SK-N-SH (cell line): Measurements from ENCODE around the gene CLMN.

Experiments used
- CHD2 ChIP-seq: fragments of 150-350 bp; IDR thresholded peaks from 2 replicates; pipeline ENCODE4 v1.6.1; 2018; ENCODE audit warnings: low read length; ENCODE audit not compliant: partially characterized antibody
- CTCF ChIP-seq: fragments of 200-600 bp; sonication (generic); IDR thresholded peaks from 2 replicates; pipeline ENCODE4 v1.6.1; 2017; ENCODE audit warnings: antibody characterized with exemption, mild to moderate bottlenecking, moderate library complexity
- EZH2phosphoT487 ChIP-seq: fragments of 200-600 bp; sonication (generic); IDR thresholded peaks from 2 replicates; pipeline ENCODE4 v1.6.1; 2017; ENCODE audit warnings: low read depth, mixed run types, mild to moderate bottlenecking, antibody characterized with exemption, moderate library complexity, borderline replicate concordance
- POLR2AphosphoS5 ChIP-seq: IDR thresholded peaks from 2 replicates; pipeline ENCODE4 v1.6.1; 2012; ENCODE audit warnings: low read depth, low read length
- RAD21 ChIP-seq: IDR thresholded peaks from 2 replicates; pipeline ENCODE4 v1.6.1; 2012; ENCODE audit warnings: mild to moderate bottlenecking, low read length
- REST ChIP-seq: IDR thresholded peaks from 2 replicates; pipeline ENCODE4 v1.6.1; 2012; ENCODE audit warnings: mild to moderate bottlenecking, low read depth, low read length, moderate library complexity
- RXRA ChIP-seq: IDR thresholded peaks from 2 replicates; pipeline ENCODE4 v1.4.0; 2012; ENCODE audit warnings: low read depth, mild to moderate bottlenecking, borderline replicate concordance
- USF1 ChIP-seq: IDR thresholded peaks from 2 replicates; pipeline ENCODE4 v1.4.0; 2012; ENCODE audit warnings: low read depth, borderline replicate concordance
- USF2 ChIP-seq: fragments of 150-350 bp; IDR thresholded peaks from 2 replicates; pipeline ENCODE4 v1.6.1; 2017; ENCODE audit warnings: antibody characterized with exemption, low read length, low read depth, borderline replicate concordance
- YY1 ChIP-seq: IDR thresholded peaks from 2 replicates; pipeline ENCODE4 v1.4.0; 2012; ENCODE audit warnings: low read depth, mild to moderate bottlenecking
- ZBTB33 ChIP-seq: IDR thresholded peaks from 2 replicates; pipeline ENCODE4 v1.4.0; 2012; ENCODE audit warnings: low read depth, borderline replicate concordance

GRCh38 chr14:95144849-95145248 lies 174.9 kb downstream of the CLMN start:
- TF ChIP-seq USF2 (no peak), RAD21 (no peak), REST (no peak), CTCF (no peak), YY1 (no peak), POLR2AphosphoS5 (no peak), ZBTB33 (no peak), EZH2phosphoT487 (no peak), RXRA (no peak), CHD2 (no peak), USF1 (no peak)
